Measurements from ENCODE around the gene KIR3DL2.
"Not testable (repeated sequence)": the region's sequence is repeated elsewhere in the genome, so short reads cannot be mapped to it uniquely, and the experiment has no call there.

The KIR3DL2 gene

GRCh38 chr19:54850061-54850640 lies at the start of gene KIR3DL2:
Gene KIR3DL2 (plus strand): TSS chr19:54850443. CDS start chr19:54850476, 33 bp downstream.
- DNase-seq (ENCODE audit: low read depth, low spot score), result not testable (repeated sequence)

- DNase-seq (ENCODE audit: low read depth, low spot score), result no peak
Observed at GRCh38 chr19:54803410-54803809, 46.8 kb upstream of the KIR3DL2 start, which contains the start of gene KIR2DL4. Gene KIR2DL4 (plus strand): TSS chr19:54803610. CDS start chr19:54803652, 42 bp downstream.

- DNase-seq (ENCODE audit: low read depth, low spot score), result no peak
Observed at GRCh38 chr19:54804101-54804500, 46.1 kb upstream of the KIR3DL2 start.

GRCh38 chr19:54804571-54804970 lies 45.7 kb upstream of the KIR3DL2 start:
- DNase-seq (ENCODE audit: low read depth, low spot score), result no peak

- no peak for DNase-seq (ENCODE audit: low read depth, low spot score)
Observed at GRCh38 chr19:54805665-54806515, 44.4 kb upstream of the KIR3DL2 start.

- DNase-seq (ENCODE audit: low read depth, low spot score), result no peak
Observed at GRCh38 chr19:54806516-54806838, 43.8 kb upstream of the KIR3DL2 start.

GRCh38 chr19:54814571-54814970 lies 35.7 kb upstream of the KIR3DL2 start:
- not testable (repeated sequence) for DNase-seq (ENCODE audit: low read depth, low spot score)

- DNase-seq (ENCODE audit: low read depth, low spot score), result not testable (repeated sequence)
Observed at GRCh38 chr19:54816251-54816650, 34.0 kb upstream of the KIR3DL2 start, which contains the start of gene KIR3DL1. Gene KIR3DL1 (plus strand): TSS chr19:54816468.

- DNase-seq (ENCODE audit: low read depth, low spot score), result no peak
Observed at GRCh38 chr19:54817670-54818536, 32.3 kb upstream of the KIR3DL2 start.

GRCh38 chr19:54824416-54824815 lies 25.8 kb upstream of the KIR3DL2 start:
- DNase-seq (ENCODE audit: low read depth, low spot score), result not testable (repeated sequence)

GRCh38 chr19:54825326-54825725 lies 24.9 kb upstream of the KIR3DL2 start:
- not testable (repeated sequence) for DNase-seq (ENCODE audit: low read depth, low spot score)

GRCh38 chr19:54828064-54828463 lies 22.2 kb upstream of the KIR3DL2 start:
- DNase-seq (ENCODE audit: low read depth, low spot score), result not testable (repeated sequence)

- DNase-seq (ENCODE audit: low read depth, low spot score), result not testable (repeated sequence)
Observed at GRCh38 chr19:54832496-54832895, 17.7 kb upstream of the KIR3DL2 start, which contains the start of gene KIR2DS4. Gene KIR2DS4 (plus strand): TSS chr19:54832676.

- DNase-seq (ENCODE audit: low read depth, low spot score), result not testable (repeated sequence)
Observed at GRCh38 chr19:54835126-54835525, 15.1 kb upstream of the KIR3DL2 start.

GRCh38 chr19:54837522-54837921 lies 12.7 kb upstream of the KIR3DL2 start:
- not testable (repeated sequence) for DNase-seq (ENCODE audit: low read depth, low spot score)

GRCh38 chr19:54843171-54843570 lies 7.1 kb upstream of the KIR3DL2 start:
- not testable (repeated sequence) for DNase-seq (ENCODE audit: low read depth, low spot score)

- DNase-seq (ENCODE audit: low read depth, low spot score), result no peak
Observed at GRCh38 chr19:54850930-54851329, 687 bp downstream of the KIR3DL2 start.

- no peak for DNase-seq (ENCODE audit: low read depth, low spot score)
Observed at GRCh38 chr19:54851353-54851752, 1.1 kb downstream of the KIR3DL2 start.

GRCh38 chr19:54855241-54855640 lies 5.0 kb downstream of the KIR3DL2 start:
- not testable (repeated sequence) for DNase-seq (ENCODE audit: low read depth, low spot score)

GRCh38 chr19:54858476-54858875 lies 8.2 kb downstream of the KIR3DL2 start:
- DNase-seq (ENCODE audit: low read depth, low spot score), result not testable (repeated sequence)

GRCh38 chr19:54859421-54859820 lies 9.2 kb downstream of the KIR3DL2 start:
- DNase-seq (ENCODE audit: low read depth, low spot score), result not testable (repeated sequence)

- DNase-seq (ENCODE audit: low read depth, low spot score), result not testable (repeated sequence)
Observed at GRCh38 chr19:54863459-54863858, 13.2 kb downstream of the KIR3DL2 start.

Data from iPS DF 19.7 (cell line).